GM23338 (cell line): Measurements from ENCODE around the gene PDIA2. TPM values are rescaled to one million over a fixed set of nuclear protein-coding genes. Genes with fewer than 3 reads are reported as not detected.

ENCODE experiments used
- ATAC-seq: fragments of 200-7000 bp; cut with Tn5 transposase; 3 replicates; pipeline ENCODE4 v1.9.1; 2020
- DNase-seq: peaks from one replicate; pipeline ENCODE4 v3.0.0-alpha.2; 2015; ENCODE audit warnings: low spot score
- H2AFZ ChIP-seq: fragments of 200-600 bp; sonication (generic); 2 replicates; pipeline ENCODE4 v1.8.0; 2016; ENCODE audit warnings: antibody characterized with exemption, mild to moderate bottlenecking, moderate library complexity
- H3F3A ChIP-seq: fragments of 200-600 bp; sonication (generic); replicated peaks from 2 replicates; pipeline ENCODE4 v1.8.0; 2017; ENCODE audit warnings: antibody characterized with exemption, mixed run types, low read depth
- H3K27ac ChIP-seq: fragments of 200-600 bp; sonication (generic); 2 replicates; pipeline ENCODE4 v1.6.1; 2016; ENCODE audit warnings: low read depth
- H3K27me3 ChIP-seq: fragments of 200-600 bp; sonication (generic); 2 replicates; pipeline ENCODE4 v1.8.0; 2016; ENCODE audit warnings: mild to moderate bottlenecking, mixed run types, moderate library complexity; ENCODE audit not compliant: insufficient read depth
- H3K36me3 ChIP-seq: fragments of 200-600 bp; sonication (generic); 2 replicates; pipeline ENCODE4 v1.8.0; 2016; ENCODE audit warnings: mild to moderate bottlenecking; ENCODE audit not compliant: insufficient read depth
- H3K4me1 ChIP-seq: fragments of 200-600 bp; sonication (generic); 2 replicates; pipeline ENCODE4 v1.8.0; 2016; ENCODE audit warnings: mild to moderate bottlenecking, moderate library complexity; ENCODE audit not compliant: insufficient read depth
- H3K4me2 ChIP-seq: fragments of 200-600 bp; sonication (generic); 2 replicates; pipeline ENCODE4 v1.7.1; 2017; ENCODE audit warnings: mixed run types
- H3K4me3 ChIP-seq: fragments of 200-600 bp; sonication (generic); 2 replicates; pipeline ENCODE4 v1.6.1; 2016; ENCODE audit warnings: mixed run types
- H3K79me2 ChIP-seq: fragments of 200-600 bp; sonication (generic); replicated peaks from 2 replicates; pipeline ENCODE4 v1.8.0; 2017; ENCODE audit warnings: mild to moderate bottlenecking; ENCODE audit not compliant: insufficient read depth
- H3K9me2 ChIP-seq: fragments of 200-600 bp; sonication (generic); 2 replicates; pipeline ENCODE4 v1.8.0; 2017; ENCODE audit not compliant: insufficient read depth
- H4K20me1 ChIP-seq: fragments of 200-600 bp; sonication (generic); replicated peaks from 2 replicates; pipeline ENCODE4 v1.8.0; 2017; ENCODE audit warnings: mild to moderate bottlenecking; ENCODE audit not compliant: insufficient read depth
- H3K27ac Mint-ChIP-seq: 2 replicates; pipeline ENCODE4 v1.8.0; 2020; ENCODE audit warnings: inconsistent platforms, mild to moderate bottlenecking, moderate library complexity, mixed read lengths
- H3K27me3 Mint-ChIP-seq: 3 replicates; pipeline ENCODE4 v1.8.0; 2022; ENCODE audit warnings: low read depth, mild to moderate bottlenecking, moderate library complexity, mixed read lengths, inconsistent platforms; ENCODE audit not compliant: insufficient read depth, poor library complexity
- H3K36me3 Mint-ChIP-seq: 3 replicates; pipeline ENCODE4 v1.8.0; 2021; ENCODE audit warnings: low read depth, mild to moderate bottlenecking, inconsistent platforms, moderate library complexity, mixed read lengths
- H3K4me1 Mint-ChIP-seq: 3 replicates; pipeline ENCODE4 v1.8.0; 2020; ENCODE audit warnings: mild to moderate bottlenecking, inconsistent platforms, mixed read lengths
- H3K4me3 Mint-ChIP-seq: 3 replicates; pipeline ENCODE4 v1.8.0; 2021; ENCODE audit warnings: moderate library complexity, mild to moderate bottlenecking, inconsistent platforms, mixed read lengths
- H3K9me3 Mint-ChIP-seq: 3 replicates; pipeline ENCODE4 v1.8.0; 2020; ENCODE audit warnings: moderate library complexity, mild to moderate bottlenecking, inconsistent platforms, mixed read lengths
- EZH2 ChIP-seq: fragments of 200-600 bp; sonication (generic); IDR thresholded peaks from one replicate; pipeline ENCODE4 v1.8.0; 2017; ENCODE audit warnings: antibody characterized with exemption, mild to moderate bottlenecking, low read depth; ENCODE audit not compliant: unreplicated experiment
- EZH2phosphoT487 ChIP-seq: fragments of 200-600 bp; sonication (generic); IDR thresholded peaks from one replicate; pipeline ENCODE4 v1.8.1; 2018; ENCODE audit warnings: antibody characterized with exemption; ENCODE audit not compliant: unreplicated experiment
- JUNB ChIP-seq: IDR thresholded peaks from one replicate; pipeline ENCODE4 v1.6.1; 2016; ENCODE audit warnings: antibody characterized with exemption; ENCODE audit not compliant: unreplicated experiment
- NANOG ChIP-seq: IDR thresholded peaks from 2 replicates; pipeline ENCODE4 v1.6.1; 2016; ENCODE audit warnings: antibody characterized with exemption, borderline replicate concordance
- POLR2AphosphoS5 ChIP-seq: IDR thresholded peaks from 2 replicates; pipeline ENCODE4 v1.6.1; 2016; ENCODE audit warnings: antibody characterized with exemption, low read depth
- STAT1 ChIP-seq: IDR thresholded peaks from one replicate; pipeline ENCODE4 v1.6.1; 2016; ENCODE audit warnings: antibody characterized with exemption; ENCODE audit not compliant: unreplicated experiment
- ZNF331 ChIP-seq: fragments of 250-450 bp; sonication (Bioruptor Pico); IDR thresholded peaks from 2 replicates; pipeline ENCODE4 v1.5.0; 2020; ENCODE audit warnings: low read depth, mild to moderate bottlenecking, moderate library complexity
- polyA plus RNA-seq: library from polyadenylated mRNA; unstranded; fragments of >200 nt; fragmentation: Nextera tagmentation; extraction: Ambion mirVana; gene quantifications from 2 replicates; pipeline ENCODE4 v1.2.1, GENCODE V29; 2016
- total RNA-seq: library from RNA; depleted of rRNA; stranded (reverse); fragments of >200 nt; shearing (Covaris generic); gene quantifications from 2 replicates; pipeline ENCODE4 v1.2.3, GENCODE V29; 2014
- TF ChIP-seq, protein P1 (sequence below): fragments of 250-450 bp; sonication (Bioruptor Pico); IDR thresholded peaks from 2 replicates; pipeline ENCODE4 v1.5.0; 2020; ENCODE audit warnings: mild to moderate bottlenecking, moderate library complexity
- TF ChIP-seq, protein P2 (sequence below), 2 experiments: fragments of 200-600 bp in 1 of 2; sonication (generic) in 1 of 2; conservative IDR thresholded peaks; 2 replicates each; pipeline versions ENCODE4 v1.5.1 to v1.6.1; 2016 to 2017; ENCODE audit warnings: antibody characterized with exemption in 2 of 2, low read depth in 2 of 2, mild to moderate bottlenecking in 2 of 2, moderate library complexity in 1 of 2
- TF ChIP-seq, protein P3 (sequence below): IDR thresholded peaks from one replicate; pipeline ENCODE4 v1.6.1; 2018; ENCODE audit warnings: antibody characterized with exemption; ENCODE audit not compliant: unreplicated experiment
- TF ChIP-seq, protein P4 (sequence below): IDR thresholded peaks from 2 replicates; pipeline ENCODE4 v1.6.1; 2016; ENCODE audit warnings: antibody characterized with exemption

PDIA2 gene
- total and polyA plus RNA-seq, 2 experiments from 2014 or later: 0.39 to 0.87 TPM

DNA sequence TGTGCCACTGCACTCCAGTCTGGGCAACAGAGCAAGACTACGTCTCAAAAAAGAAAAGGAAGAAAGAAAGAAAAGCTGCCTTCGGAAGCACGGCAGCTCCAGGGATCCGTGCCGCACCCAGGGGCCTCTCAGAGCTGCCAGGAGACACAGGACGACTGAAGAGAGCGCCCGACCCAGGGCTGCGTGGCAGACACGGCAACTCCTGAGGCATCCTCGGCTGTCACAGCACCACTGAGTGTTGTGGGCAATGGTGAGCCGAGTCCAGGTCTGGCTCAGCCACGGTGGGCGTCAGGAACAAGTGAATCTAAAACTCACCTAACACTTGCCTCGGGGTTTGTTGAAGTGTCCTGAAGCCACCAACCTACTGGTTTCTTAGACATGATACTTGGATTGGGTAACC lies 28.8 kb downstream of the PDIA2 start:
- H3K4me1 Mint-ChIP-seq: peaks cover 1% of the 10 kb centered on the region; the same call in 2 of the 3 replicates
- no peaks in the 10 kb centered on the region for H3K9me3 Mint-ChIP-seq
- 0 out of 2 replicates have a peak, but pooled peaks cover 3% of the 10 kb centered on the region for H3K36me3 ChIP-seq
- TF ChIP-seq EZH2 (no peak), STAT1 (no peak), NANOG (no peak), JUNB (no peak), EZH2phosphoT487 (no peak), ZNF331 (CRISPR knock-in tag) (no peak), POLR2AphosphoS5 (no peak)
- TF ChIP-seq, protein P1, sequence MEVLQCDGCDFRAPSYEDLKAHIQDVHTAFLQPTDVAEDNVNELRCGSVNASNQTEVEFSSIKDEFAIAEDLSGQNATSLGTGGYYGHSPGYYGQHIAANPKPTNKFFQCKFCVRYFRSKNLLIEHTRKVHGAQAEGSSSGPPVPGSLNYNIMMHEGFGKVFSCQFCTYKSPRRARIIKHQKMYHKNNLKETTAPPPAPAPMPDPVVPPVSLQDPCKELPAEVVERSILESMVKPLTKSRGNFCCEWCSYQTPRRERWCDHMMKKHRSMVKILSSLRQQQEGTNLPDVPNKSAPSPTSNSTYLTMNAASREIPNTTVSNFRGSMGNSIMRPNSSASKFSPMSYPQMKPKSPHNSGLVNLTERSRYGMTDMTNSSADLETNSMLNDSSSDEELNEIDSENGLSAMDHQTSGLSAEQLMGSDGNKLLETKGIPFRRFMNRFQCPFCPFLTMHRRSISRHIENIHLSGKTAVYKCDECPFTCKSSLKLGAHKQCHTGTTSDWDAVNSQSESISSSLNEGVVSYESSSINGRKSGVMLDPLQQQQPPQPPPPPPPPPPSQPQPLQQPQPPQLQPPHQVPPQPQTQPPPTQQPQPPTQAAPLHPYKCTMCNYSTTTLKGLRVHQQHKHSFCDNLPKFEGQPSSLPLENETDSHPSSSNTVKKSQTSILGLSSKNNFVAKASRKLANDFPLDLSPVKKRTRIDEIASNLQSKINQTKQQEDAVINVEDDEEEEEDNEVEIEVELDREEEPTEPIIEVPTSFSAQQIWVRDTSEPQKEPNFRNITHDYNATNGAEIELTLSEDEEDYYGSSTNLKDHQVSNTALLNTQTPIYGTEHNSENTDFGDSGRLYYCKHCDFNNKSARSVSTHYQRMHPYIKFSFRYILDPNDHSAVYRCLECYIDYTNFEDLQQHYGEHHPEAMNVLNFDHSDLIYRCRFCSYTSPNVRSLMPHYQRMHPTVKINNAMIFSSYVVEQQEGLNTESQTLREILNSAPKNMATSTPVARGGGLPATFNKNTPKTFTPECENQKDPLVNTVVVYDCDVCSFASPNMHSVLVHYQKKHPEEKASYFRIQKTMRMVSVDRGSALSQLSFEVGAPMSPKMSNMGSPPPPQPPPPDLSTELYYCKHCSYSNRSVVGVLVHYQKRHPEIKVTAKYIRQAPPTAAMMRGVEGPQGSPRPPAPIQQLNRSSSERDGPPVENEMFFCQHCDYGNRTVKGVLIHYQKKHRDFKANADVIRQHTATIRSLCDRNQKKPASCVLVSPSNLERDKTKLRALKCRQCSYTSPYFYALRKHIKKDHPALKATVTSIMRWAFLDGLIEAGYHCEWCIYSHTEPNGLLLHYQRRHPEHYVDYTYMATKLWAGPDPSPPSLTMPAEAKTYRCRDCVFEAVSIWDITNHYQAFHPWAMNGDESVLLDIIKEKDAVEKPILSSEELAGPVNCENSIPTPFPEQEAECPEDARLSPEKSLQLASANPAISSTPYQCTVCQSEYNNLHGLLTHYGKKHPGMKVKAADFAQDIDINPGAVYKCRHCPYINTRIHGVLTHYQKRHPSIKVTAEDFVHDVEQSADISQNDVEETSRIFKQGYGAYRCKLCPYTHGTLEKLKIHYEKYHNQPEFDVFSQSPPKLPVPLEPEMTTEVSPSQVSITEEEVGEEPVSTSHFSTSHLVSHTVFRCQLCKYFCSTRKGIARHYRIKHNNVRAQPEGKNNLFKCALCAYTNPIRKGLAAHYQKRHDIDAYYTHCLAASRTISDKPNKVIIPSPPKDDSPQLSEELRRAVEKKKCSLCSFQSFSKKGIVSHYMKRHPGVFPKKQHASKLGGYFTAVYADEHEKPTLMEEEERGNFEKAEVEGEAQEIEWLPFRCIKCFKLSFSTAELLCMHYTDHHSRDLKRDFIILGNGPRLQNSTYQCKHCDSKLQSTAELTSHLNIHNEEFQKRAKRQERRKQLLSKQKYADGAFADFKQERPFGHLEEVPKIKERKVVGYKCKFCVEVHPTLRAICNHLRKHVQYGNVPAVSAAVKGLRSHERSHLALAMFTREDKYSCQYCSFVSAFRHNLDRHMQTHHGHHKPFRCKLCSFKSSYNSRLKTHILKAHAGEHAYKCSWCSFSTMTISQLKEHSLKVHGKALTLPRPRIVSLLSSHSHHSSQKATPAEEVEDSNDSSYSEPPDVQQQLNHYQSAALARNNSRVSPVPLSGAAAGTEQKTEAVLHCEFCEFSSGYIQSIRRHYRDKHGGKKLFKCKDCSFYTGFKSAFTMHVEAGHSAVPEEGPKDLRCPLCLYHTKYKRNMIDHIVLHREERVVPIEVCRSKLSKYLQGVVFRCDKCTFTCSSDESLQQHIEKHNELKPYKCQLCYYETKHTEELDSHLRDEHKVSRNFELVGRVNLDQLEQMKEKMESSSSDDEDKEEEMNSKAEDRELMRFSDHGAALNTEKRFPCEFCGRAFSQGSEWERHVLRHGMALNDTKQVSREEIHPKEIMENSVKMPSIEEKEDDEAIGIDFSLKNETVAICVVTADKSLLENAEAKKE: no peak
- TF ChIP-seq, protein P2, sequence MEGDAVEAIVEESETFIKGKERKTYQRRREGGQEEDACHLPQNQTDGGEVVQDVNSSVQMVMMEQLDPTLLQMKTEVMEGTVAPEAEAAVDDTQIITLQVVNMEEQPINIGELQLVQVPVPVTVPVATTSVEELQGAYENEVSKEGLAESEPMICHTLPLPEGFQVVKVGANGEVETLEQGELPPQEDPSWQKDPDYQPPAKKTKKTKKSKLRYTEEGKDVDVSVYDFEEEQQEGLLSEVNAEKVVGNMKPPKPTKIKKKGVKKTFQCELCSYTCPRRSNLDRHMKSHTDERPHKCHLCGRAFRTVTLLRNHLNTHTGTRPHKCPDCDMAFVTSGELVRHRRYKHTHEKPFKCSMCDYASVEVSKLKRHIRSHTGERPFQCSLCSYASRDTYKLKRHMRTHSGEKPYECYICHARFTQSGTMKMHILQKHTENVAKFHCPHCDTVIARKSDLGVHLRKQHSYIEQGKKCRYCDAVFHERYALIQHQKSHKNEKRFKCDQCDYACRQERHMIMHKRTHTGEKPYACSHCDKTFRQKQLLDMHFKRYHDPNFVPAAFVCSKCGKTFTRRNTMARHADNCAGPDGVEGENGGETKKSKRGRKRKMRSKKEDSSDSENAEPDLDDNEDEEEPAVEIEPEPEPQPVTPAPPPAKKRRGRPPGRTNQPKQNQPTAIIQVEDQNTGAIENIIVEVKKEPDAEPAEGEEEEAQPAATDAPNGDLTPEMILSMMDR (conservative IDR thresholded peaks at IDR 0.05; ENCODE audit: low read depth in 2 of 2): no peak
- TF ChIP-seq, protein P3, sequence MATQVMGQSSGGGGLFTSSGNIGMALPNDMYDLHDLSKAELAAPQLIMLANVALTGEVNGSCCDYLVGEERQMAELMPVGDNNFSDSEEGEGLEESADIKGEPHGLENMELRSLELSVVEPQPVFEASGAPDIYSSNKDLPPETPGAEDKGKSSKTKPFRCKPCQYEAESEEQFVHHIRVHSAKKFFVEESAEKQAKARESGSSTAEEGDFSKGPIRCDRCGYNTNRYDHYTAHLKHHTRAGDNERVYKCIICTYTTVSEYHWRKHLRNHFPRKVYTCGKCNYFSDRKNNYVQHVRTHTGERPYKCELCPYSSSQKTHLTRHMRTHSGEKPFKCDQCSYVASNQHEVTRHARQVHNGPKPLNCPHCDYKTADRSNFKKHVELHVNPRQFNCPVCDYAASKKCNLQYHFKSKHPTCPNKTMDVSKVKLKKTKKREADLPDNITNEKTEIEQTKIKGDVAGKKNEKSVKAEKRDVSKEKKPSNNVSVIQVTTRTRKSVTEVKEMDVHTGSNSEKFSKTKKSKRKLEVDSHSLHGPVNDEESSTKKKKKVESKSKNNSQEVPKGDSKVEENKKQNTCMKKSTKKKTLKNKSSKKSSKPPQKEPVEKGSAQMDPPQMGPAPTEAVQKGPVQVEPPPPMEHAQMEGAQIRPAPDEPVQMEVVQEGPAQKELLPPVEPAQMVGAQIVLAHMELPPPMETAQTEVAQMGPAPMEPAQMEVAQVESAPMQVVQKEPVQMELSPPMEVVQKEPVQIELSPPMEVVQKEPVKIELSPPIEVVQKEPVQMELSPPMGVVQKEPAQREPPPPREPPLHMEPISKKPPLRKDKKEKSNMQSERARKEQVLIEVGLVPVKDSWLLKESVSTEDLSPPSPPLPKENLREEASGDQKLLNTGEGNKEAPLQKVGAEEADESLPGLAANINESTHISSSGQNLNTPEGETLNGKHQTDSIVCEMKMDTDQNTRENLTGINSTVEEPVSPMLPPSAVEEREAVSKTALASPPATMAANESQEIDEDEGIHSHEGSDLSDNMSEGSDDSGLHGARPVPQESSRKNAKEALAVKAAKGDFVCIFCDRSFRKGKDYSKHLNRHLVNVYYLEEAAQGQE: no peak
- TF ChIP-seq, protein P4, sequence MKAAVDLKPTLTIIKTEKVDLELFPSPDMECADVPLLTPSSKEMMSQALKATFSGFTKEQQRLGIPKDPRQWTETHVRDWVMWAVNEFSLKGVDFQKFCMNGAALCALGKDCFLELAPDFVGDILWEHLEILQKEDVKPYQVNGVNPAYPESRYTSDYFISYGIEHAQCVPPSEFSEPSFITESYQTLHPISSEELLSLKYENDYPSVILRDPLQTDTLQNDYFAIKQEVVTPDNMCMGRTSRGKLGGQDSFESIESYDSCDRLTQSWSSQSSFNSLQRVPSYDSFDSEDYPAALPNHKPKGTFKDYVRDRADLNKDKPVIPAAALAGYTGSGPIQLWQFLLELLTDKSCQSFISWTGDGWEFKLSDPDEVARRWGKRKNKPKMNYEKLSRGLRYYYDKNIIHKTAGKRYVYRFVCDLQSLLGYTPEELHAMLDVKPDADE: no peak
- no peak overlapping the region; the same call in 1 of the 2 replicates for H3K27ac ChIP-seq
- H4K20me1 ChIP-seq: peaks cover 32% of the 10 kb centered on the region
- H3K4me3 ChIP-seq: no peak overlapping the region
- peaks cover under 1% of the 10 kb centered on the region for H3F3A ChIP-seq
- no peaks in the 10 kb centered on the region for H3K9me2 ChIP-seq
- ATAC-seq: no peak
- no peak overlapping the region for H2AFZ ChIP-seq
- peaks cover 36% of the 10 kb centered on the region for H3K79me2 ChIP-seq
- H3K27ac Mint-ChIP-seq: no peak overlapping the region
- H3K4me1 ChIP-seq: no peaks in the 10 kb centered on the region
- no peaks in the 10 kb centered on the region for H3K27me3 ChIP-seq
- no peak for DNase-seq
- H3K27me3 Mint-ChIP-seq: no peaks in the 10 kb centered on the region
- H3K4me3 Mint-ChIP-seq: no peak overlapping the region
- H3K4me2 ChIP-seq: no peak overlapping the region
- H3K36me3 Mint-ChIP-seq: peaks cover 17% of the 10 kb centered on the region
